Measurements from ENCODE around the gene STH. TPM values are rescaled to one million over a fixed set of nuclear protein-coding genes. Genes with fewer than 3 reads are reported as not detected.
A peak's percentile ranks its signal among the peaks of the same experiment; 100 is the strongest.

STH gene
- total RNA-seq, 1 donor from 2014 or later, result not detected

DNA sequence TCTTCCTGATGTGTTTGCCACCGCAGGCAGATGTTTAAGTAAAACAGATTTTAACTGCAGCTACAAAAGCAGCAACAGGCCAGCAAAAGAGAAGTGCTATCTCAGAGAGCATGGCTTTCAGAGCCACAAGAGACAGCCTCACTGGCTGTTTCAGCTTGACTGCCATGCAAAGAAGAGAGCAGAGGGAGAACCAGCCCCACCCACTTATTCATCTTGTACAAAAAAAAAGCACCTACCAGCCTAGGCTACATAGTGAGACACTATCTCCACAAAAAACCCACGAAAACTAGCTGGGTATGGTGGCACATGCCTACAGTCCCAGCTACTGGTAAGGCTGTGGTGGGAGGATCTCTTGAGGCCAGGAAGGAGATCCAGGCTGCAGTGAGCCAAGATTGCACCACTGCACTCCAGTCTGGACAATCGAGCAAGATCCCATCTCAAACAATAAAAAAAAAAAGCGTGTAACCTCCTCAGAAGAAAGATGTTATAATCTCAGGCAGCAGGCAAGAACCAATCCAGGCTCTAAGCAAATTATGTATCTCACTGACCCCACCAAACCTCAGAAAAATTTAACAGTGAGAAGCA, 30.0 kb downstream of the STH start:
- no peak for DNase-seq

DNA sequence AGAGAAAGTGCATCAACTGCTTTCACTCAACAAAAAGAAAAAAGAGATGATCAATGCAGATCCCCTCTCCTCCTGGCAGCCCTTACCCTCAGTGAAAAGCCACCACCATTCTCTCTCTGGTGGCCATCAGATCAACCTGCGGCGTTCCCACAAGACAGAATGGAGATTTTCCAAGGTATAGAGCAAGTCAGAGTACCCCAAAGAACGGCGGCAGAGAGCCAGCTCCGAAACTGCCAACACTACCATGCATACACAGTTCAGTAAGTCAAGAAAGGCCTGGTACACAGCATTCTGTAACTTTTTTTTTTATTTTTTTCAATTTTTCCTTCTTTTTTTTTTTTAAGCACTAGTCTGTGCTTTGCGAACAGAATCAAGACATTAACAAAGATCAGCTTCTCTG, 30.6 kb downstream of the STH start:
- DNase-seq, result no peak

DNA sequence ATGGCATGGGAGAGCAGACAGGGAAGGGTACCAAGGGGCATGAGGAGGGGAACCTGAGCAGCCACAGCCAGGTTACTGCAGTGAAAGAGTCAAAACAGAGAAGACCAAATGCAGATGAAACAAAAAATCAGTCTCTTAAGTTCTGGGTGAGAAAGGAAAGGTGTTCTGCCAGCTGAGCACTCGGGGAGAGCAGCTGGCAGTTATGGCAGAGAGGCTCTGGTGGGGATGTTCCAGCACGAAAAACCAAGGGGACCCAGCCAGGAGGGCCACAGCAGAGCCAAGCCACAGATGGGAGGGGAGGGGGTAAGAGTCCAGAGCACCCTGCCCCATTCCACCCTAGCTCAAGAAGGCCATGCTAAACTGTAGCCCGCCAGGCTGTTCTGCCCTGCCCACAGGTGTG, 31.7 kb downstream of the STH start:
- DNase-seq, result no peak

DNA sequence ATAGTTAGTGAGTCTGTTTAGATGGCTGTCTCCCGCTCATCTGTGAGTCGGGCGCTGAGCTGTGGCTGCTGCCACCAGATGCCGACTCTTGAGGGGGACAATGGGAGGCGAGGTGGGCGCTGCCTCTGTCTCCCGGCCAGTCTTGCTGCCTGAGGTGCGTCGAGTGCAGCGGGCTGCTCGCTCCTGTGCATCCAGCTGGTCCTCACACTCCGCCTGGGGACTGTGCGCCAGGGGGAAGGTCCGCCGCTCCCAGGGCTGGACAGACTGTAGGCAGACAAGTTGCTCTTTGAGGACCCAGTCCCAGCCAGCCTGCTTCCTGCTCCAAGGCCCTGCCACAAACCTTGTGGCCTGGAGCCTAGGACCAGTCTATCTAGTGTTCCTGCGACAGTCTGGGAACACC, 32.4 kb downstream of the STH start:
- no peak for DNase-seq

DNA sequence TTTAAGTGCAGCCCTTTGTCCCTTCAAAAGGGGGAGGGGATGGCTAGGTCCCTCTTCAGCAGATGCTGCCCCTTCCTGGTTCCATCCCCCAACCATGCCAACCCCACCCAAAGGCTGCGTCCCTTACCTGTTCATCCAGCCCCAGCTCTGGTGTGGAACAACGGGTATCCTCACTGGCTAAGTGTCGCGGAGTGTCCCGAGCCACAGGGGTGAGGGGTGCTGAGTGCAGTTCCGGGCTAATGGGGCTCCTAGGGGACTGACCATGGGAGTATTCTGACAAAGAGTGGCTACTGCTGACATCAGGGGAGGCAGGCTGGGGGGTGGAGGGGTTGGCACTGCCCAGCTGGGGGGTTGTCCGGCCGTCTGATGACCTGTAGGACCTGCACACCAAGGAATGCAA, 32.9 kb downstream of the STH start:
- DNase-seq, result no peak

DNA sequence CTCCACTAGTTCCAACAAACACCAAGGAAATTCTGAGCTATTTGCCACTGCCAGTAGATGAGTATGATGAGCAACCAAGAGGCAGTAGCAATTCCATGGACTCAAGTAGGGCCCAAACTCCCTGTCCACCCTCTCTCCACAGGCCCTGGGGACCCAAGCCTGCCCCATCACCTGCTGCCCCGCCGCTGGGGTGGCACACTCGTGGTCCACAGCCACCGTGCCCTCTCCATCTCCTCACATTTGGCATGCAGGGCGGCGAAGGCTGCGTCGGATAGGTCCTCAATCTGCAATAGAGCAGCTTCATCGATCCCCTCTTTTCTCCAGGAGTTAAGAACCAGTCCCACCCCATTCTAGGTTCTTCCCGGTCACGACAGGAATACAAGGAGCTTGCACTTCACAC, 33.9 kb downstream of the STH start:
- no peak for DNase-seq

DNA sequence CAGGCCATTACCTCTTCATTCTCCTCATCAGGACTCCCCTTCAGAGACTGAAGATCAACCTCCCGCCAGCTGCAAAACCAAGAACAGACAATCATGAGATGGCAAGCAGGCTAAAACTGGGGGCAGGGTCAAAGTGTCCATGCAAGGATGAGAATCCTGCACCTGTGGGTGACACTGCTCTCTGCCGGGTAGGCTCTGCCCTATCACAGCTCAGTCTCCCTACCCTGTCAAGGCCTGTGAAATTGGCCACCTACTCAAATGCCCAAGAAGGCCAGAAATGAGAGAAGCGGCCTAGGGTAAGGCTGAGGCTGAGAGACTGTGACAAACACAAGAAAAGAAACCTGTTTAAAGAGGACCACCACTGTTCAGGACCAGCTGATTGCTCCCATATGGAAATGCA, 34.3 kb downstream of the STH start:
- no peak for DNase-seq

DNA sequence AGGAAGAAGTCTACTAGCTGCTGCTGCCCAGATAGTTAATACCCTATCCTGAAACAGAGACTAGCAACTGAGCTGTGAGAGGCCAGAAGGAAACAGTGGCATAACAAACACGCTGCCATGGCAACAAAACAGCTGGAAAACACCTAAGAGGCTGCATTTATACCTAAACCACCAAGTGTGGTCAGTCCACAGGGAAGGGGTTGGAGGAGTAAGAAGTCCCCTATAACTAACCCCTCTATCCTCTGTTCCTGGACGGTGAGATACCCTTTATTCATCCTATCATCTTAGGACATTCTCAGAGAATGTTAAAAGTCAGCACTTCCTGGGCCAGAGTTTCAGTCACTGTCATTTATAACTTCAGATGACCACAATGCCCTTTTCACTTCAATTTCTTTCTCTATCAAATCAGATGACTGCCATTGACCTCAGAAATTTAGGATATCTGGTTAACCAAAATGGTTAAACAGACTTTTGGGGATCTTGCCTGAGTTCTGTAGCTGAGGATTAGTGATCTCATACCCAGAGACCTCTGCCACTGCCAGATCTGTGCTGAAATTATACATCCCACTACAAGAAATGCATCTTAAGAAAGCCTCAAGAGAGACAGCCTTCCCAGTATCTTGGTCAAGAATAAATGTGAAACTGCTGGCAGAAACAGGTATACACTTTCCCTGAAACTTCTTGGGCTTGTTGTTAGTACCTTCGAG, 36.2 kb downstream of the STH start:
- DNase-seq, result peak; percentile 44

DNA sequence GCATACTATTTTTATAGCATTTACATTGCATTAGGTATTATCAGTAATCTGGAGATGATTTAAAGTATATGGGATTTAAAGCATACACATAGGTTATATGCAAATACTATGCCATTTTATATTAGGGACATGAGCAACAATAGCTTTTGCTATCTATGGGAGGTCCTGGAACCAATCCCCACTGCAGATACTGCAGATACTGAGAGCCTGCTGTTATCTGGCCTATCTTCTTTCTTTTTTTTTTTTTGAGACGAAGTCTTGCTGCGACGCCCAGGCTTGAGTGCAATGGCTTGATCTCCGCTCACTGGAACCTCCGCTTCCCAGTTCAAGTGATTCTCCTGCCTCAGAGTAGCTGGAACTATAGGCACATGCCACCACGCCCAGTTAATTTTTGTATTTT, 37.4 kb downstream of the STH start:
- DNase-seq, result no peak

DNA sequence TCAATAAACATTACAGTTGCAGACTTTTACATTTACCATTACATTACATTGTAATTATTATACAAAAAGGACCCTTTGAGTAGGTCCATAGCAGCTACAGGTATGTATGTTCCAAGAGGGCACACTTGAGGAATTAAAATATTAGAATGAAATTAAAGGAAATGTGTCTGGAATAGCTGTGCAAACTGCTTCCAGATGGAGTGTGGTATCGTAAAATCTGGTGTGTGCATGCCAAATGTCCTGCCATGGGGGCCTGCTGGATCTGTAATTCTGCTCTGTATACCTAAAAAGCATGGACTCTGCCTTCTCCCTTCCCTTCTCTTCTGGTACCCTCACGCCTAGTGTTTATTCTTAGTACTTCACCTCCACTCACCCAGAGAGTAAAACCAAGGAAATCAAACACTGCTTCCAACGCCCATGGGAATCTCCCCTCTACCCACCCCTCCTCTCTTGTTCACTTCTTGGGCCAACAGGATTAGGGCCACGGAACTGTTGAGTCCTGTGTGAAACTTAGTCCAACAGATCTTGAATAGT, 38.7 kb downstream of the STH start:
- no peak for DNase-seq

DNA sequence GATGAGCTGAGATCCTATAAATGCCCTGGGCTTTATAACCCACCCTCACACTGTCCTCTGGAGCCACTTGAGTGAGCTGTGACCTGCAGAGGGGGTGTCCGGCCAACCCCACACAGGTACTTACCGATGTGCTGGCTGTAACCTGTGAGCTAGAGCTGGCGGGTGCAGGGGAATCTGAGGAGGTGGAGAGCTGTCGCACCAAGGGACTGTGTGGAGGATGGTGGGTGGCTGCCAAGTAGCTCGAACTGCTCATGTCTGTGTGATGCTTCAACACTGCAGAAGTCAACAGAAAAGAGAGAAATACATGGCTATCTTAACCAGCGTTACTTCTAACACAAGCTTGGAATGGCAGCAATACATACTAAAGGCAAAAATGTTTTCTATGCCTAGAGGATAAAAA, 39.4 kb downstream of the STH start:
- no peak for DNase-seq

DNA sequence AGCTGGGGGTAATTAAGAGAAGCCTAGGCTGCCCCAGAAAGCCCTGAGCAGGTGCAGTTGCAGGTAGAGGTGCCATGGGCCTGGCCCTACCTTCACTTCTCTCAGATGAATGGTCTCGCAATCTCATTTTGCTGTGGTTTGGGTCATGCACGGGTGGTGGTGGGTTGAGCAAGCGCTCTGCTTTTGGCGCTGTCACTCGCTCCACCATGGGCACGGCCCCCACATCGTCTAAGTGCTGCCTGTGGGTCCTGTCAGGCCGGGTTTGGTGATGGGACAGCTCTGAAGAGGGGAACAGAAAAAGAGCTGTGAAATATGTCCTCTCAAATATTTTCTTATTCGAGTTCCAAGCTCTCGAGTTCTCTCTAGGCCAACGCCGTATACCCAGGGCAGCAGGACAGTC, 39.9 kb downstream of the STH start:
- no peak for DNase-seq

DNA sequence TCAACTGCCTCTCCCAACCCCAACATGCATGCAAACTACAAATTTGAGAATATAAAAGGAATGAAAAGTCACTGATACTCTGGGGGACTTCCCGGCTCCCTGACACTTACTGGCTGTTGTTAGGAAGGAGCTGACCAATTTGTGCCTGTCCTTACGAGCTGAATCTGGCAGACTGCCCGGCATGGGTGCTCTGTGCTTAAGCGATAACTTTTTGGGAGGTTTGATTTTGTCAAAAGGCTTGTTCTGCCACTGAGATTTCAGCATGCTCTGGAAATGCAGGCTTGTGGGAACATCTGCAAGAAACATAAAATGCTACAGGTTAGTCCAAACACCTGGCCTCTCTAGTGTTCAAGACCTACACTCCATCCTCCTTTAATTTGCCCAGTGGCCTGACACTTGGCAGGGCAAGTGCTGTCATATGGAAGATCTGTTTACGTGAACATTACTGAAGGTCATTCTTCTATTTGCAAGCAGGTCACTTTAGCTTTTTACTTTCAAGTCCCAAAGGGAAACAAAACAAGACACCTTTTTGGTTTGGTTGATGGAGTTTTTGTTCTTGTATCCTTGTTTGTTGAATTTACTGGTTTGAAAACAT, 40.6 kb downstream of the STH start:
- no peak for DNase-seq

DNA sequence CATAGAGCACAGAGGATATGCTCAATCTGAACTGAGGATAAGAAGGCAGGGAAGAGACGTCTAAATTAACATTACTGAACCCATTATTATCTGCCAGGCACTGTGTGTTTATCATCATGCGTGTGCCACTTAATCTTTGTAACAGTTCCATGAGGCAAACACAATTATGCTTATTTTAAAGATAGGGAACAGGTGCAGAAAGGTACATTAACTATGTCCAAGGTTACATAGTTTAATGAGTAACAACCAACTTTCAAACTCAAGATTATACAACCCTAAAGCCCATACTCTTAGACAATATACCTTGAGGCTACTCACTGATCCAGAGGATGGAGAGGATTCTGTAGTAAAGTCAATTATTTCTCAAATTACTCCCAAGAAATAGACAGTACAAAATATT, 43.2 kb downstream of the STH start:
- no peak for DNase-seq

DNA sequence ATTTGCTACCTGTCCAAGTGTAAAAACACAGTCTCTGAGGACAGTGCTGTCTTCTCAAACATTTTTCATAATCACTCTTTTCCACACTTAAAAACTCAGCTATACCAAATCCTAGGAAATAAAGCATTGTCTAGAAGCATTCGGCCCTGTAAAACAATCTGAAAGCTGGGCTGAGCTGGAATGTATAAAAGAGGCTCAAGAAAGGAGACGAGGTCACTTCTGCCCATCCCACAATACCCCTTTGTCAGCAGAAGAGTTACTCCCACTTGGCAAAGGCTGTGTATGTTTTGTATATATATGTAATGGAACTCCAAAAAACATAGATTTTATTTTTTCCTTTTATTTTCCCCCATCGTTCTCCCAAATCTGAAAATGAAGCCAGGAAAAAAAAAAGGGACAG, 43.9 kb downstream of the STH start:
- DNase-seq, result no peak

DNA sequence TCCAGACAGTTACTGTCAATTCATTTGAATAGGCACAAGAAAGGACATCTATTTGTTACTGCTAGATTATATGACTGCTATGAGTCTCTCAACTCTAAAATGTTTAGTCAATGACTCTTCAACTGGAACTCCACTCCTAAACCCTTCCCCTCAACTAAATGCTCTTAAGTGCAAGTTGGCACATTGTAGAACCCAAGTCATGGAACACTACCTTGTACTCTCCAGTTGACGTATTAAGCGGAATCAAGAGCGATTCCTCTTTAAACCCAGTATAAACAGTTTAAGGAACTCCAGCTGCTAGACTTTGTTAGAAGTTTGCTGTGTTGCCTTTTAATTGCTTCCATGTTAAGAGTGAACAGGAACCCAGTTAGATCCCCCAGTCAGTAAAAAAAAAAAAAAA, 44.6 kb downstream of the STH start:
- no peak for DNase-seq

DNA sequence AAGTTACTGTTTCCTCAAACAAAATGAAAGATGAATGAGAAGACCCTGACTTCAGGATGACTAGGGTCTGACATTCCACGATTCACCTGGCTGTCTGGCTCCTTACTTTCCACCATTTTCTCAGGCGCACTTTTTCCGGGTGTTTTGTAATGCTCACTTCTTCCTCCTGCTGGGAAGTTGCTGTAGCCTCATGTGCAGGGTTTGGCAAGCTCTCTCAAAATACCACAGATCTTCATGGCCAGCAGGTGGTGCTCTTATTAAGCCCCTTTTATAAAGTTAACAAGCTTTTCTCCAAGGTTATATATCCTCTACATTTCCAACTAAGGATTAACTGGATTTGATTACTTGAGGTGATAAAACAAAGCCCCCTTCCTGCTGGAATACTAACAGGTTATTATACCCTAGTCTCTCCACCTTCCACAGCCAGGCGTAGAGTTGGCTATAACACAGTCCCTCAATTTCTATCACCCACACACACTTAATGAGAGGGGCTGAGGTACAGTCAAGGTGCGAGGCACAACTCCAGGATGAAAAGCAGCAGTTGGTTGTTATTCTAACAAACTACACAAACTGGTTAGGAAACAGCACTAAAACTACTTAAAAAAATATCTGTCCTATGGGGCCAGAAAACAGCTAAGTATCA, 45.4 kb downstream of the STH start:
- DNase-seq, result peak; percentile 95

DNA sequence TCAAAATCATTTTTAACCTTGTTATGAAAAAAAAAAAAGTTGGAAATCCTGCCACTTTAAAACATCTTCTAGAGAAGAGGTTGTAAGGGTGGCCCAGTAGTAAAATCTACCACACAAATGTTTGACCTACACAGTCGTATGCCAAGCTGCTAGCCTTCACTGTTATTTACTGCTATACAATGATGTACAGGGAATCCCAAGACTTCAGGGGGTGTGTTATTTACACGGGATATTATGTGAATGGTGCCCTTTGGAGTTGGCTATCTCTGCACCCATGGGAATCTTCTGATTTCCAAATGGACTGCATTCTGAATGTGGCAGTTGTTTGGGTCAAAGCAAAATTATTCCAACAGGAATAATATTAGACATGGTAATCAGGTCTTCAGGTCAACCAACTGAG, 45.9 kb downstream of the STH start:
- no peak for DNase-seq

DNA sequence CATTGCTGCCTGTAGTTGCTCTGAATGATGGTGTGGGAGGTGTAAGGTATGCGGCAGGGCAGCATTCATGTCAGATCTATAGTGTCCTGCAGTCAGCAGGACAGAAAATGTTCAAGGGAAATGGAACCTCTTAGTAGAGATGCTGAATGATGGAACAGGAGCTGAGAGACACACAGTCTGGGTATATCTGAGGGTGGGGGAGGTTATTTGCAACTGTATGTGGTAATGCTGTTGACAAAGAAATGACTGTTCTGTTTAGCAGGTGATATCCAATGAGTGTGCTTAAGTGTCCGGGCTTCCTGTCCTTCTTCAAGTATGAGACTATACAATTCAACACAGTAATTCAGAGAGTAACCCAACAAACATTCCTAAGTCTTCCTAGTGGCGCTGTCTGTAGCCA, 46.6 kb downstream of the STH start:
- DNase-seq, result no peak

DNA sequence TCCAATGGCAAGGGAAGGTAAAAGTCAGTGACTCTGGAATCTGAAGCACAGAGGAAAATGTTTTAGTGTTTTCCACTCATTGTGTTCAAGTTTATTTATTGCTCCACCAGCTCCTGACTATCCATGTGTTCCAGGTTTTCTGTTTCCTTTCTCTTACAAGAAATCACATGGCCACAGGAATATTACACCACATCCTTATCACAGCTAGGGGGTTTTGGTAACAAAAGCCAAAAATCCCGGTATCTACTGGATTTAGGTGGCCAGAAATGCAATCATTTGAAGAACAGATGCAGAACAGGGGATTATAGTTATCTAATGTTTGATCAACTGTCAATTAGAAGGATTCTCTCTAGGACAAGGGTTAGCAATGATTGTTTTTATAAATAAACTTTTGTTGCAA, 47.9 kb downstream of the STH start:
- DNase-seq, result peak; percentile 69

DNA sequence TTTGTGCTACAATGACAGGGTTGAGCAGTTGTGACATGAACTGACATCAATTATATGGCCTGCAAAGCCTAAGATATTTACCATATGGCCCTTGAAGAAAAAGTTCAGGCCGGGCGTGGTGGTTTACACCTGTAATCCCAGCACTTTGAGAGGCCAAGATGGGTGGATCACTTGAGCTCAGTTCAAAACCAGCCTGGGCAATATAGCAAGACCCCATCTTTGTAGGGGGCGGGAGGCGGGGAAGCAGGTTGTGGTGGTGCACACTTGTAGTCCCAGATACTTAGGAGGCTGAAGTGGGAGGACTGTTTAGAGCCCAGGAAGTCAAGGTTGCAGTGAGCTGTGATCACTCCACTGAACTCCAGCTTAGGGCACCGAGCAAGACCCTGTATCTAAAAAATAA, 48.3 kb downstream of the STH start:
- DNase-seq, result no peak

DNA sequence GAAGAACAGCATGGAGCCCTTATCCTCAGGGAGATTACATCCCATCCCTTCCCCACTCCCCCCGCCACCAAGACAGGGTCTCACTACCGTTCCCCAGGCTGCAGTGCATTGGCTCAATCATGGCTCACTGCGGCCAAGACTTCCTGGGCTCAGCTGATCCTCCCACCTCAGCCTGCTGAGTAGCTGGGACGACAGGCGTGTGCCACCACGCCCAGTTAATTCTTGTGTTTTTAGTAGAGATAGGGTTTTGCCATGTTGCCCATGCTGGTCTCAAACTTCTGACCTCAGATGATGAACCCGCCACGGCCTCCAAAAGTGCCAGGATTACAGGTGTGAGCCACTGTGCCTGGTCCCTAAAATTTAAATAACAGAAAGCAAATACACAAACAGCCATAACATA, 48.8 kb downstream of the STH start:
- no peak for DNase-seq
